Effector memory CD4-positive, alpha-beta T cell (primary cell): ENCODE measurements around the gene IFITM2.
"Not testable (repeated sequence)": the region's sequence is repeated elsewhere in the genome, so short reads cannot be mapped to it uniquely, and the experiment has no call there.

Experiments used
- DNase-seq, 3 donors: peaks; one replicate each; pipeline ENCODE4 v3.0.0-alpha.2; 2020
- H3K27ac ChIP-seq: 2 replicates; pipeline ENCODE4 v1.7.0; 2013; ENCODE audit warnings: mild to moderate bottlenecking, low read length, moderate library complexity; ENCODE audit not compliant: insufficient read depth, poor library complexity, severe bottlenecking
- H3K27me3 ChIP-seq: replicated peaks from 2 replicates; pipeline ENCODE4 v1.7.0; 2013; ENCODE audit warnings: mild to moderate bottlenecking, low read length; ENCODE audit not compliant: insufficient read depth, control insufficient read depth, poor library complexity, severe bottlenecking
- H3K36me3 ChIP-seq: 2 replicates; pipeline ENCODE4 v1.7.0; 2013; ENCODE audit warnings: mild to moderate bottlenecking, low read length, moderate library complexity; ENCODE audit not compliant: control insufficient read depth, insufficient read depth
- H3K4me1 ChIP-seq: 2 replicates; pipeline ENCODE4 v1.7.0; 2013; ENCODE audit warnings: low read length, mild to moderate bottlenecking; ENCODE audit not compliant: control insufficient read depth, insufficient read depth, poor library complexity, severe bottlenecking
- H3K4me3 ChIP-seq: 2 replicates; pipeline ENCODE4 v1.7.0; 2013; ENCODE audit warnings: low read length, low read depth, mild to moderate bottlenecking; ENCODE audit not compliant: insufficient read depth, poor library complexity, severe bottlenecking
- H3K9me3 ChIP-seq: 2 replicates; pipeline ENCODE4 v1.7.0; 2013; ENCODE audit warnings: mild to moderate bottlenecking, low read length, moderate library complexity; ENCODE audit not compliant: control insufficient read depth

The IFITM2 gene

GRCh38 chr11:282171-282570, 25.4 kb upstream of the IFITM2 start:
- Histone ChIP-seq H3K4me1 (peaks cover 53% of the 10 kb centered on the region), H3K27me3 (no peaks in the 10 kb centered on the region), H3K27ac (no peak overlapping the region), H3K4me3 (peak overlapping the region; percentile 63), H3K36me3 (no peaks in the 10 kb centered on the region), H3K9me3 (no peaks in the 10 kb centered on the region)
- no peak for DNase-seq

- H3K36me3 ChIP-seq = no peaks in the 10 kb centered on the region
- H3K4me1 ChIP-seq = peaks cover 53% of the 10 kb centered on the region
- H3K9me3 ChIP-seq = no peaks in the 10 kb centered on the region
- no peak overlapping the region for H3K27ac ChIP-seq
- H3K4me3 ChIP-seq = no peak overlapping the region
- no peaks in the 10 kb centered on the region for H3K27me3 ChIP-seq
- DNase-seq = no peak
Observed at GRCh38 chr11:282630-283360, 24.8 kb upstream of the IFITM2 start.

GRCh38 chr11:283405-284104, 24.1 kb upstream of the IFITM2 start:
- H3K4me1 ChIP-seq = peaks cover 51% of the 10 kb centered on the region
- H3K4me3 ChIP-seq = no peak overlapping the region
- no peak overlapping the region for H3K27ac ChIP-seq
- H3K27me3 ChIP-seq = no peaks in the 10 kb centered on the region
- no peaks in the 10 kb centered on the region for H3K36me3 ChIP-seq
- no peaks in the 10 kb centered on the region for H3K9me3 ChIP-seq
- no peak for DNase-seq

- Histone ChIP-seq H3K27me3 (no peaks in the 10 kb centered on the region), H3K27ac (no peak overlapping the region), H3K36me3 (no peaks in the 10 kb centered on the region), H3K9me3 (no peaks in the 10 kb centered on the region), H3K4me1 (peaks cover 43% of the 10 kb centered on the region), H3K4me3 (no peak overlapping the region)
- DNase-seq = no peak
Observed at GRCh38 chr11:284105-285020, 23.3 kb upstream of the IFITM2 start.

GRCh38 chr11:285021-285893, 22.4 kb upstream of the IFITM2 start:
- Histone ChIP-seq H3K4me1 (peaks cover 36% of the 10 kb centered on the region), H3K36me3 (peaks cover 3% of the 10 kb centered on the region), H3K27me3 (no peaks in the 10 kb centered on the region), H3K27ac (no peak overlapping the region), H3K4me3 (no peak overlapping the region), H3K9me3 (no peaks in the 10 kb centered on the region)
- no peak for DNase-seq

GRCh38 chr11:285894-286220, 21.8 kb upstream of the IFITM2 start:
- H3K4me3 ChIP-seq = no peak overlapping the region

GRCh38 chr11:286977-287820, 20.4 kb upstream of the IFITM2 start:
- not testable (repeated sequence) for H3K9me3 ChIP-seq, H3K36me3 ChIP-seq, H3K27me3 ChIP-seq
- peaks cover 17% of the 10 kb centered on the region for H3K4me1 ChIP-seq
- DNase-seq = peak; percentile 75 to 84 (median 78)
- H3K4me3 ChIP-seq = peak overlapping the region; percentile 90
- H3K27ac ChIP-seq = peak overlapping the region; percentile 96

More at GRCh38 chr11:285894-286220, 21.8 kb upstream of the IFITM2 start:
- Histone ChIP-seq H3K27ac (no peak overlapping the region), H3K9me3 (no peaks in the 10 kb centered on the region), H3K4me1 (peaks cover 30% of the 10 kb centered on the region), H3K27me3 (no peaks in the 10 kb centered on the region), H3K36me3 (peaks cover 7% of the 10 kb centered on the region)
- no peak for DNase-seq

- Histone ChIP-seq H3K9me3 (no peaks in the 10 kb centered on the region), H3K4me3 (peak overlapping the region; percentile 90), H3K36me3 (peaks cover 14% of the 10 kb centered on the region), H3K27ac (peak overlapping the region; percentile 96), H3K27me3 (no peaks in the 10 kb centered on the region), H3K4me1 (peaks cover 9% of the 10 kb centered on the region)
- DNase-seq = no peak
Observed at GRCh38 chr11:287821-288477, 19.7 kb upstream of the IFITM2 start.
